H9 (cell line): Measurements from ENCODE around the gene CACHD1. TPM values are rescaled to one million over a fixed set of nuclear protein-coding genes. Genes with fewer than 3 reads are reported as not detected.

Experiments
- DNase-seq: peaks from one replicate; pipeline ENCODE4 v3.0.0-alpha.2; 2017
- H2AFZ ChIP-seq: one replicate; pipeline ENCODE4 v1.6.1; 2013; ENCODE audit warnings: mild to moderate bottlenecking, low read length, control low read depth, moderate library complexity
- H2AK5ac ChIP-seq: 2 replicates; pipeline ENCODE4 v1.6.1; 2013; ENCODE audit warnings: low read length, control low read depth, mixed read lengths; ENCODE audit not compliant: insufficient read length
- H2BK120ac ChIP-seq: one replicate; pipeline ENCODE4 v1.6.1; 2013; ENCODE audit warnings: low read depth, mild to moderate bottlenecking, low read length, control low read depth, inconsistent platforms; ENCODE audit not compliant: poor library complexity, severe bottlenecking
- H2BK12ac ChIP-seq: 2 replicates; pipeline ENCODE4 v1.6.1; 2013; ENCODE audit warnings: low read length, control low read depth, mixed read lengths, low read depth; ENCODE audit not compliant: insufficient read length
- H2BK15ac ChIP-seq: 2 replicates; pipeline ENCODE4 v1.6.1; 2013; ENCODE audit warnings: low read depth, low read length, control low read depth
- H2BK20ac ChIP-seq: one replicate; pipeline ENCODE4 v1.6.1; 2013; ENCODE audit warnings: low read depth, mild to moderate bottlenecking, low read length, control low read depth, inconsistent platforms; ENCODE audit not compliant: poor library complexity, severe bottlenecking
- H2BK5ac ChIP-seq: 2 replicates; pipeline ENCODE4 v1.6.1; 2013; ENCODE audit warnings: low read length, control low read depth, mixed read lengths; ENCODE audit not compliant: insufficient read length
- H3K14ac ChIP-seq: 2 replicates; pipeline ENCODE4 v1.6.1; 2013; ENCODE audit warnings: low read length, control low read depth; ENCODE audit not compliant: insufficient read depth
- H3K18ac ChIP-seq: 2 replicates; pipeline ENCODE4 v1.6.1; 2013; ENCODE audit warnings: low read depth, mild to moderate bottlenecking, mixed read lengths, low read length, control low read depth; ENCODE audit not compliant: insufficient read length
- H3K23ac ChIP-seq: 2 replicates; pipeline ENCODE4 v1.6.1; 2013; ENCODE audit warnings: low read length, control low read depth, mixed read lengths, low read depth; ENCODE audit not compliant: insufficient read length
- H3K23me2 ChIP-seq: 2 replicates; pipeline ENCODE4 v1.6.1; 2013; ENCODE audit warnings: low read depth, mild to moderate bottlenecking, mixed read lengths, low read length, control low read depth; ENCODE audit not compliant: insufficient read length, poor library complexity, severe bottlenecking
- H3K27ac ChIP-seq: 2 replicates; pipeline ENCODE4 v1.5.1; 2013; ENCODE audit warnings: low read length, control low read depth, mixed read lengths, low read depth; ENCODE audit not compliant: insufficient read length
- H3K27me3 ChIP-seq: 2 replicates; pipeline ENCODE4 v1.6.1; 2013; ENCODE audit warnings: low read length, control low read depth, inconsistent platforms; ENCODE audit not compliant: insufficient read depth
- H3K4ac ChIP-seq: 2 replicates; pipeline ENCODE4 v1.6.1; 2013; ENCODE audit warnings: low read depth, mild to moderate bottlenecking, control low read depth, inconsistent platforms, low read length, moderate library complexity
- H3K4me1 ChIP-seq: 2 replicates; pipeline ENCODE4 v1.6.1; 2013; ENCODE audit warnings: low read length, control low read depth, inconsistent platforms; ENCODE audit not compliant: insufficient read depth
- H3K4me2 ChIP-seq: 2 replicates; pipeline ENCODE4 v1.6.1; 2013; ENCODE audit warnings: low read length, control low read depth, mixed read lengths; ENCODE audit not compliant: insufficient read length, insufficient read depth
- H3K56ac ChIP-seq: 2 replicates; pipeline ENCODE4 v1.6.1; 2013; ENCODE audit warnings: low read depth, mild to moderate bottlenecking, mixed read lengths, low read length, control low read depth; ENCODE audit not compliant: insufficient read length
- H3K79me1 ChIP-seq: 2 replicates; pipeline ENCODE4 v1.6.1; 2013; ENCODE audit warnings: low read depth, mild to moderate bottlenecking, moderate library complexity, low read length, control low read depth, inconsistent platforms; ENCODE audit not compliant: insufficient read depth, poor library complexity, severe bottlenecking
- H3K79me2 ChIP-seq: 2 replicates; pipeline ENCODE4 v1.6.1; 2013; ENCODE audit warnings: low read length, control low read depth, inconsistent platforms; ENCODE audit not compliant: insufficient read depth
- H3K9ac ChIP-seq: 2 replicates; pipeline ENCODE4 v1.6.1; 2013; ENCODE audit warnings: low read length, control low read depth, mixed read lengths; ENCODE audit not compliant: insufficient read length; ENCODE audit errors: extremely low read depth
- H3K9me3 ChIP-seq: one replicate; pipeline ENCODE4 v1.6.1; 2013; ENCODE audit warnings: low read depth, low read length, inconsistent platforms; ENCODE audit not compliant: control insufficient read depth
- H3T11ph ChIP-seq: one replicate; pipeline ENCODE4 v1.6.1; 2013; ENCODE audit warnings: mild to moderate bottlenecking, low read length, control low read depth, inconsistent platforms
- H4K20me1 ChIP-seq: one replicate; pipeline ENCODE4 v1.6.1; 2013; ENCODE audit not compliant: control insufficient read depth, insufficient read length, insufficient read depth
- H4K5ac ChIP-seq: 2 replicates; pipeline ENCODE4 v1.6.1; 2013; ENCODE audit warnings: low read depth, mild to moderate bottlenecking, mixed read lengths, low read length, control low read depth; ENCODE audit not compliant: insufficient read length
- H4K8ac ChIP-seq: replicated peaks from 2 replicates; pipeline ENCODE4 v1.6.1; 2013; ENCODE audit warnings: low read length, control low read depth, mixed read lengths, low read depth; ENCODE audit not compliant: insufficient read length
- H4K91ac ChIP-seq: 2 replicates; pipeline ENCODE4 v1.6.1; 2013; ENCODE audit warnings: low read depth, mild to moderate bottlenecking, moderate library complexity, mixed read lengths, low read length, control low read depth; ENCODE audit not compliant: insufficient read length
- H3K27ac Mint-ChIP-seq, 3 experiments: 2 replicates in 2 of 3; 3 replicates in 1 of 3; pipeline ENCODE4 v1.8.0; 2020 to 2021; ENCODE audit warnings: mixed read lengths in 3 of 3, mild to moderate bottlenecking in 1 of 3, moderate library complexity in 1 of 3
- H3K27me3 Mint-ChIP-seq: 2 replicates; pipeline ENCODE4 v1.8.0; 2021; ENCODE audit warnings: low read depth, mild to moderate bottlenecking, moderate library complexity, mixed read lengths
- H3K36me3 Mint-ChIP-seq, 3 experiments: 2 replicates in 2 of 3; 3 replicates in 1 of 3; pipeline ENCODE4 v1.8.0; 2020 to 2021; ENCODE audit warnings: low read depth in 3 of 3, mixed read lengths in 3 of 3; ENCODE audit not compliant: insufficient read depth in 1 of 3
- H3K4me1 Mint-ChIP-seq, 2 experiments: 2 replicates each; pipeline ENCODE4 v1.8.0; 2020; ENCODE audit warnings: mixed read lengths in 2 of 2
- H3K4me3 Mint-ChIP-seq, 2 experiments: 2 replicates in 1 of 2; 3 replicates in 1 of 2; pipeline ENCODE4 v1.8.0; 2020 to 2021; ENCODE audit warnings: mild to moderate bottlenecking in 2 of 2, mixed read lengths in 2 of 2, moderate library complexity in 1 of 2
- H3K9me3 Mint-ChIP-seq, 2 experiments: 2 replicates in 1 of 2; 3 replicates in 1 of 2; pipeline ENCODE4 v1.8.0; 2020; ENCODE audit warnings: mild to moderate bottlenecking in 2 of 2, mixed read lengths in 2 of 2, moderate library complexity in 1 of 2
- WGBS: extraction: QIAGEN DNeasy Blood & Tissue Kit; methylation state at CpG from one replicate; pipeline ENCODE4 v1.1.7; 2013; ENCODE audit warnings: missing lambda C conversion rate, low lambda C conversion rate, mixed read lengths; ENCODE audit not compliant: insufficient read length; ENCODE audit errors: extremely low coverage; 5-methylcytosine and 5-hydroxymethylcytosine counted together
- total RNA-seq: library from RNA; stranded (reverse); gene quantifications from 2 replicates; pipeline ENCODE4 v1.2.1, GENCODE V29; 2021
- TF ChIP-seq, protein P1 (sequence below): fragments of 200-600 bp; sonication (generic); conservative IDR thresholded peaks from 3 replicates; pipeline ENCODE4 v1.8.0; 2021; ENCODE audit warnings: antibody characterized with exemption, mild to moderate bottlenecking

Gene CACHD1
- total RNA-seq, 1 experiment from 2014 or later, result 94.2 TPM

GRCh38 chr1:64685765-64686341 is 215.9 kb downstream of the CACHD1 start:
- Mint-ChIP-seq H3K27ac (0 out of 7 replicates have a peak overlapping the region, but pooled peaks of 1 of the 3 experiments have one; percentile 37), H3K36me3 (peaks cover 32 to 94% (median 82%) of the 10 kb centered on the region in 3 experiments; a peak in 6 of 7 replicates), H3K9me3 (no peaks in the 10 kb centered on the region), H3K27me3 (no peaks in the 10 kb centered on the region; the same call in 1 of the 2 replicates), H3K4me1 (peaks cover 21 to 22% of the 10 kb centered on the region in 2 experiments), H3K4me3 (no peak overlapping the region)
- Histone ChIP-seq H2BK5ac (no peak overlapping the region), H3K27ac (no peak overlapping the region), H2BK20ac (no peak overlapping the region), H3K23ac (no peak overlapping the region), H3K4me2 (no peak overlapping the region), H2AFZ (no peak overlapping the region), H3T11ph (no peak overlapping the region), H3K79me1 (no peaks in the 10 kb centered on the region), H3K79me2 (no peaks in the 10 kb centered on the region), H2BK120ac (no peak overlapping the region), H3K18ac (no peak overlapping the region), H3K9me3 (no peaks in the 10 kb centered on the region), H2BK15ac (no peak overlapping the region), H2BK12ac (no peak overlapping the region), H3K4ac (no peak overlapping the region), H2AK5ac (no peak overlapping the region), H3K4me1 (peaks cover 3% of the 10 kb centered on the region; the same call in 1 of the 2 replicates), H4K5ac (no peak overlapping the region), H4K8ac (no peak overlapping the region), H3K56ac (no peak overlapping the region), H3K23me2 (no peaks in the 10 kb centered on the region), H3K14ac (no peak overlapping the region), H4K91ac (no peak overlapping the region), H3K9ac (no peak overlapping the region), H3K27me3 (no peaks in the 10 kb centered on the region), H4K20me1 (no peaks in the 10 kb centered on the region)
- TF ChIP-seq, protein P1, sequence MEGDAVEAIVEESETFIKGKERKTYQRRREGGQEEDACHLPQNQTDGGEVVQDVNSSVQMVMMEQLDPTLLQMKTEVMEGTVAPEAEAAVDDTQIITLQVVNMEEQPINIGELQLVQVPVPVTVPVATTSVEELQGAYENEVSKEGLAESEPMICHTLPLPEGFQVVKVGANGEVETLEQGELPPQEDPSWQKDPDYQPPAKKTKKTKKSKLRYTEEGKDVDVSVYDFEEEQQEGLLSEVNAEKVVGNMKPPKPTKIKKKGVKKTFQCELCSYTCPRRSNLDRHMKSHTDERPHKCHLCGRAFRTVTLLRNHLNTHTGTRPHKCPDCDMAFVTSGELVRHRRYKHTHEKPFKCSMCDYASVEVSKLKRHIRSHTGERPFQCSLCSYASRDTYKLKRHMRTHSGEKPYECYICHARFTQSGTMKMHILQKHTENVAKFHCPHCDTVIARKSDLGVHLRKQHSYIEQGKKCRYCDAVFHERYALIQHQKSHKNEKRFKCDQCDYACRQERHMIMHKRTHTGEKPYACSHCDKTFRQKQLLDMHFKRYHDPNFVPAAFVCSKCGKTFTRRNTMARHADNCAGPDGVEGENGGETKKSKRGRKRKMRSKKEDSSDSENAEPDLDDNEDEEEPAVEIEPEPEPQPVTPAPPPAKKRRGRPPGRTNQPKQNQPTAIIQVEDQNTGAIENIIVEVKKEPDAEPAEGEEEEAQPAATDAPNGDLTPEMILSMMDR, result no peak
- DNase-seq, result no peak
- WGBS, result no CpG with 5 or more reads among the region's 6 CpGs
